WERI-Rb-1 (cell line): ENCODE data around the gene ADORA1.

Experiments
- DNase-seq: peaks from one replicate; pipeline ENCODE4 v3.0.0-alpha.2; 2020
- H3K27ac ChIP-seq: fragments of 250-450 bp; sonication (Bioruptor Pico); 2 replicates; pipeline ENCODE4 v1.5.1; 2020; ENCODE audit warnings: mild to moderate bottlenecking, moderate library complexity
- H3K27me3 ChIP-seq: fragments of 250-450 bp; sonication (Bioruptor Pico); 2 replicates; pipeline ENCODE4 v1.5.1; 2021; ENCODE audit warnings: mild to moderate bottlenecking, low read depth, moderate library complexity; ENCODE audit not compliant: insufficient read depth, severe bottlenecking
- H3K36me3 ChIP-seq: fragments of 250-450 bp; sonication (Bioruptor Pico); 2 replicates; pipeline ENCODE4 v1.5.1; 2020; ENCODE audit warnings: mild to moderate bottlenecking, moderate library complexity
- H3K4me3 ChIP-seq: 2 replicates; pipeline ENCODE4 v1.5.1; 2011; ENCODE audit warnings: low read depth, mild to moderate bottlenecking, control low read depth, low read length
- H3K9me3 ChIP-seq: fragments of 250-450 bp; sonication (Bioruptor Pico); 2 replicates; pipeline ENCODE4 v1.5.1; 2021; ENCODE audit warnings: mild to moderate bottlenecking, moderate library complexity; ENCODE audit not compliant: severe bottlenecking
- TF ChIP-seq, protein P1 (sequence below): IDR thresholded peaks from 2 replicates; pipeline ENCODE4 v1.5.1; 2011; ENCODE audit warnings: low read depth, mild to moderate bottlenecking, control low read depth, inconsistent platforms, low read length

Gene ADORA1

DNA sequence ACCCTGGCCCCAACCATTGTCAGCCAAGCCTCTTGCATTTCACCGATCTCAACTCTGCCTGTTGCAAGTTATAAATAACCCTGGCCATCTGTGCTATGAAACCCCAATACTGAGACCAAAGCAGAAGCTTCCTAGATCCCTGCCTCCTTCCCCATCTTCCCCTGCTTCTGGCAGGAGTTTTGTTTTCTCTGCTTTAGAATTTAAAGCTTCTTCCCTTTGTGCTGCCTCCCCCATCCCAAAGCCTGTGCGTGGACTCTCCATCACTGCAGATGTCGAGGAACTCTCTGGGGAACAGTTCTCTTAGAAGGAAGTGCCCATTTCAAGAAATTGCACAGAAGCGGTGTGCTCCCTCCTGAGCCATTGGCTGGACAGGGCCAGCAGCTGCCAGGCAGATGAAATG is 24.3 kb upstream of the ADORA1 start:
- H3K4me3 ChIP-seq = no peak overlapping the region
- DNase-seq = peak; percentile 32
- no peaks in the 10 kb centered on the region for H3K36me3 ChIP-seq
- peak overlapping the region; percentile 40 for H3K27ac ChIP-seq
- peaks cover 13% of the 10 kb centered on the region for H3K9me3 ChIP-seq
- TF ChIP-seq, protein P1, sequence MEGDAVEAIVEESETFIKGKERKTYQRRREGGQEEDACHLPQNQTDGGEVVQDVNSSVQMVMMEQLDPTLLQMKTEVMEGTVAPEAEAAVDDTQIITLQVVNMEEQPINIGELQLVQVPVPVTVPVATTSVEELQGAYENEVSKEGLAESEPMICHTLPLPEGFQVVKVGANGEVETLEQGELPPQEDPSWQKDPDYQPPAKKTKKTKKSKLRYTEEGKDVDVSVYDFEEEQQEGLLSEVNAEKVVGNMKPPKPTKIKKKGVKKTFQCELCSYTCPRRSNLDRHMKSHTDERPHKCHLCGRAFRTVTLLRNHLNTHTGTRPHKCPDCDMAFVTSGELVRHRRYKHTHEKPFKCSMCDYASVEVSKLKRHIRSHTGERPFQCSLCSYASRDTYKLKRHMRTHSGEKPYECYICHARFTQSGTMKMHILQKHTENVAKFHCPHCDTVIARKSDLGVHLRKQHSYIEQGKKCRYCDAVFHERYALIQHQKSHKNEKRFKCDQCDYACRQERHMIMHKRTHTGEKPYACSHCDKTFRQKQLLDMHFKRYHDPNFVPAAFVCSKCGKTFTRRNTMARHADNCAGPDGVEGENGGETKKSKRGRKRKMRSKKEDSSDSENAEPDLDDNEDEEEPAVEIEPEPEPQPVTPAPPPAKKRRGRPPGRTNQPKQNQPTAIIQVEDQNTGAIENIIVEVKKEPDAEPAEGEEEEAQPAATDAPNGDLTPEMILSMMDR = no peak
- H3K27me3 ChIP-seq = no peaks in the 10 kb centered on the region

DNA sequence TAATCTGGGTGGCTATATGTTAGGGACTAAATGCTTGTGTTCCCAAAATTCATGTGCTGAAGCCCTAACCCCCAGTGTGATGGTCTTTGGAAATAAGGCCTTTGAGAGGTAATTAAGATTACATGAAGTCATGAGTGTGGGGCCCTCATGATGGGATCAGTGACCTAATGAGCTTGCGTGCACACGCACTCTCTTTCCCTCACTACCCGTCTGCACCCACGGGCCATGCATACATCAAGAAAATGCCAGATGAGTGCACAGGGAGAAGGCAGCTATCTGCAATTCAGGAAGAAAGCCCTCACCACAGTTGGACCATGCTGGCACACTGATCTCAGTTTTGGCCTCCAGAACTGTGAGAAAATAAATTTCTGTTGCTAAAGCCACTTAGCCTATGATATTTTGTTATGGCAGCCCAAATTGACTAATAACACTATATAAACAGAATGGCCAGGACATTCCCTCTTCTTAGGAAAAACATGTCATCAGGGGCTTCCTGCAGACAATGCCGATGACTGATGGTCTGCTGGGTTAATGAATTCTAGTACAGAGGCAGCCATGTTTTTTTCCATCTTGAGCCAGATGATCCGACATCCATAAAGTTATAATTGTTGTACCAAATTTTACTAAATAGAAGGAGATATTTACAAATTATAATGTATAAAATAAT is 23.6 kb upstream of the ADORA1 start:
- Histone ChIP-seq H3K27ac (no peak overlapping the region), H3K27me3 (no peaks in the 10 kb centered on the region), H3K4me3 (no peak overlapping the region), H3K9me3 (peaks cover 13% of the 10 kb centered on the region), H3K36me3 (no peaks in the 10 kb centered on the region)
- DNase-seq = peak; percentile 8
- TF ChIP-seq, protein P1 = no peak

DNA sequence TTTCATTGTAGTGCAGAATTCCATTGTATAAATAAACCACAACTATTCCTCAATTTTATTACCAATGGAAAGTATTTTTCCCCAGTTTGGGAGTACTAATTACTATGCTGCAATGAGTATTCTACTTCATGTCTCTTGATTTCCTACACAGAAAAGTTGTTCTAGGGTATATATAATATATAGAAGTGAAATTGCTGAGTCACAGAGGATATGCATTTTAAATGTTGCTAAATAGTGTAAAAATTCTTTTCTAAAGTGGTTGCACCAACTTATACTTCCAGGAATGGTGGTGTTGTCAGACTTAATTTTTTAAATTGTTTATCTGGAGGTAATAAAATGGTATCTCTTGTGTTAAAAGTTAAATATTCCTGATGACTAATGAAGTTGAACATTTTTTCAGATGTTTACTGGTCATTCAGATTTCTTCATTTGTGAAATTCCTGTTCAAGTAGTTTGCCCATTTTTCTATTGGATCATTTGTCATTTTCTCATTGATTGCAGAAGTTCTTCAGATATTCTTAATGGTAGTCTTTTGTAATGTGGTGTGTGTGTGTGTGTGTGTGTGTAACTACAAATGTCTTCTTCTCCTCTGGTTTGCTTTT is 22.6 kb upstream of the ADORA1 start:
- Histone ChIP-seq H3K4me3 (no peak overlapping the region), H3K9me3 (peaks cover 13% of the 10 kb centered on the region)

DNA sequence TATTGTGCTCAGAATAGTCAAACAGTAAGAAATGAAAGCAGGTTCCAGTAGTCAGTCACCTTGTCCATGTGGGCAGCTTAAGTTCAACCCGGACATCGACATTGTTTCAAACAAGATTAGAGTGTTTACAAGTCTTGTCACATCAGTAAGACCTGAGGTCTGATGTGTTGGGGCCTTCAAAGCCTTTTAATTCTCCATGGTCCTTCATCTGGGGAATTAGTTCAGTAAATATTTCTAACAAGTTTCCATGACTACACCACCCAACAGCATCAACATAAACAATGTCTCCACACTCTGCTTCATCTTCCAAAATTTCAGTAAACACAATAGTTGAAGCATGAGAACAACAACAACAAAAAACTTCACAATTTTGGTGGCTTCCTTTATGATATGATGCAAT is 15.1 kb upstream of the ADORA1 start:
- Histone ChIP-seq H3K36me3 (no peaks in the 10 kb centered on the region), H3K27me3 (no peaks in the 10 kb centered on the region), H3K27ac (no peak overlapping the region), H3K9me3 (no peaks in the 10 kb centered on the region), H3K4me3 (no peak overlapping the region)
- TF ChIP-seq, protein P1 = no peak
- DNase-seq = peak; percentile 9

More for the DNA sequence above, 22.6 kb upstream of the ADORA1 start:
- H3K36me3 ChIP-seq = no peaks in the 10 kb centered on the region
- H3K27me3 ChIP-seq = no peaks in the 10 kb centered on the region
- H3K27ac ChIP-seq = no peak overlapping the region
- TF ChIP-seq, protein P1 = no peak
- DNase-seq = no peak

DNA sequence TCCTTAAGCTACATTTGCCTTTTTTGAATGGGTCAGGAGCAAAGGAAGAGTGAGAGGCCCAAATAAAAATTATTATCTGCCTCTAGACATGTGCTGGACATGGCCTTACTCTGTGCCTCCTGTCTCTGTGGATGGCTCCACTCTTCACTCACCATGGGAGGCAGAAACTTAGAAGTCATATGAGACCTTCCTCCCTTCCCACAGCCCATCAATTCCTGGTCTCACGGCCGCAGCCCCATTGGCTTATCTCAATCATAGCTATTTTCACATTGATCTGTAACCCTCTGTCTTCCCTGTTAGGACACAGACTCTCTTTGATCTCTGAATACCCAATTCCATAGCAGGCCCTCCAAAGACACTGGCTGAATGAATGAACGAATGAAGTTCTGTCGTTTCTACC is 14.2 kb upstream of the ADORA1 start:
- H3K9me3 ChIP-seq = no peaks in the 10 kb centered on the region

More for the DNA sequence above, 14.2 kb upstream of the ADORA1 start:
- H3K27me3 ChIP-seq = no peaks in the 10 kb centered on the region
- H3K27ac ChIP-seq = no peak overlapping the region
- TF ChIP-seq, protein P1 = no peak
- no peak overlapping the region for H3K4me3 ChIP-seq
- no peak for DNase-seq
- H3K36me3 ChIP-seq = no peaks in the 10 kb centered on the region
